Measurements from ENCODE around the gene NUP210. TPM values are rescaled to one million over a fixed set of nuclear protein-coding genes. Genes with fewer than 3 reads are reported as not detected.

Gene NUP210
- total RNA-seq, 1 experiment from 2014 or later: 0.05 TPM

- DNase-seq (ENCODE audit: low read depth in 1 of 2, low spot score in 2 of 2): no peak
- Histone ChIP-seq H3K27me3 (replicated peaks) (peaks cover 8% of the 10 kb centered on the region; the same call in 1 of the 2 replicates), H3K4me3 (no peak overlapping the region), H3K27ac (no peak overlapping the region), H3K9me3 (replicated peaks) (no peaks in the 10 kb centered on the region), H3K4me1 (replicated peaks) (no peaks in the 10 kb centered on the region), H3K36me3 (no peaks in the 10 kb centered on the region)
Observed at GRCh38 chr3:13273604-13274105, 146.5 kb downstream of the NUP210 start.

- H3K27me3 ChIP-seq (replicated peaks): peaks cover 8% of the 10 kb centered on the region; the same call in 1 of the 2 replicates
- H3K4me1 ChIP-seq (replicated peaks): no peaks in the 10 kb centered on the region
- no peak overlapping the region for H3K4me3 ChIP-seq
- H3K9me3 ChIP-seq (replicated peaks): no peaks in the 10 kb centered on the region
- H3K36me3 ChIP-seq: no peaks in the 10 kb centered on the region
- H3K27ac ChIP-seq: no peak overlapping the region
- no peak for DNase-seq (ENCODE audit: low read depth in 1 of 2, low spot score in 2 of 2)
Observed at GRCh38 chr3:13272831-13273603, 147.1 kb downstream of the NUP210 start.

- DNase-seq (ENCODE audit: low read depth in 1 of 2, low spot score in 2 of 2): no peak
Observed at GRCh38 chr3:13269711-13270378, 150.3 kb downstream of the NUP210 start.

GRCh38 chr3:13268961-13269441, 151.1 kb downstream of the NUP210 start:
- no peak for DNase-seq (ENCODE audit: low read depth in 1 of 2, low spot score in 2 of 2)
- no peaks in the 10 kb centered on the region for H3K36me3 ChIP-seq
- H3K4me1 ChIP-seq (replicated peaks): no peaks in the 10 kb centered on the region
- no peak overlapping the region for H3K27ac ChIP-seq
- no peaks in the 10 kb centered on the region for H3K9me3 ChIP-seq (replicated peaks)
- H3K4me3 ChIP-seq: no peak overlapping the region
- no peaks in the 10 kb centered on the region for H3K27me3 ChIP-seq (replicated peaks)

More at GRCh38 chr3:13269711-13270378, 150.3 kb downstream of the NUP210 start:
- Histone ChIP-seq H3K27me3 (replicated peaks) (no peaks in the 10 kb centered on the region), H3K36me3 (no peaks in the 10 kb centered on the region), H3K4me1 (replicated peaks) (no peaks in the 10 kb centered on the region), H3K4me3 (no peak overlapping the region), H3K27ac (no peak overlapping the region), H3K9me3 (replicated peaks) (no peaks in the 10 kb centered on the region)

- no peaks in the 10 kb centered on the region for H3K27me3 ChIP-seq (replicated peaks)
- no peaks in the 10 kb centered on the region for H3K4me1 ChIP-seq (replicated peaks)
- no peak for DNase-seq (ENCODE audit: low read depth in 1 of 2, low spot score in 2 of 2)
- no peak overlapping the region for H3K4me3 ChIP-seq
- no peak overlapping the region for H3K27ac ChIP-seq
- H3K36me3 ChIP-seq: no peaks in the 10 kb centered on the region
- H3K9me3 ChIP-seq (replicated peaks): no peaks in the 10 kb centered on the region
Observed at GRCh38 chr3:13268120-13268519, 152.0 kb downstream of the NUP210 start.

GRCh38 chr3:13266651-13267362, 153.3 kb downstream of the NUP210 start:
- DNase-seq (ENCODE audit: low read depth in 1 of 2, low spot score in 2 of 2): no peak
- Histone ChIP-seq H3K27ac (no peak overlapping the region), H3K4me3 (no peak overlapping the region), H3K9me3 (replicated peaks) (no peaks in the 10 kb centered on the region), H3K4me1 (replicated peaks) (no peaks in the 10 kb centered on the region), H3K27me3 (replicated peaks) (no peaks in the 10 kb centered on the region), H3K36me3 (no peaks in the 10 kb centered on the region)

Other genes starting within 250 kb of the NUP210 start
- 4.8 and 8.1 TPM in 2 replicates for gene HDAC11, start 60.0 kb upstream of the NUP210 start, total RNA-seq (2014; rRNA removed; shearing (Covaris generic))
- 7.4 and 8.5 TPM in 2 replicates for gene FBLN2, start 128.8 kb upstream of the NUP210 start, total RNA-seq (2014; rRNA removed; shearing (Covaris generic))